ENCODE results near the gene TSPAN9.

The TSPAN9 gene

GRCh38 chr12:3304436-3305165 is 227.4 kb downstream of the TSPAN9 start:
- FAIRE-seq (no peak), DNase-seq (ENCODE audit: insufficient read length, low spot score) (no peak)

- no peak for DNase-seq (ENCODE audit: insufficient read length, low spot score)
- FAIRE-seq, result no peak
Measured at GRCh38 chr12:3305464-3305863, 228.3 kb downstream of the TSPAN9 start.

- FAIRE-seq (no peak), DNase-seq (ENCODE audit: insufficient read length, low spot score) (no peak)
Measured at GRCh38 chr12:3305904-3306619, 228.9 kb downstream of the TSPAN9 start.

GRCh38 chr12:3307389-3307788 is 230.2 kb downstream of the TSPAN9 start:
- no peak for FAIRE-seq
- no peak for DNase-seq (ENCODE audit: insufficient read length, low spot score)

GRCh38 chr12:3308063-3308462 is 230.9 kb downstream of the TSPAN9 start:
- FAIRE-seq (no peak), DNase-seq (ENCODE audit: insufficient read length, low spot score) (no peak)

- FAIRE-seq (no peak), DNase-seq (ENCODE audit: insufficient read length, low spot score) (no peak)
Measured at GRCh38 chr12:3308609-3309008, 231.4 kb downstream of the TSPAN9 start.

GRCh38 chr12:3309805-3310204 is 232.6 kb downstream of the TSPAN9 start:
- no peak for FAIRE-seq
- DNase-seq (ENCODE audit: insufficient read length, low spot score), result no peak

- no peak for FAIRE-seq
Measured at GRCh38 chr12:3310271-3311026, 233.3 kb downstream of the TSPAN9 start.

GRCh38 chr12:3311027-3311402 is 233.8 kb downstream of the TSPAN9 start:
- DNase-seq (ENCODE audit: insufficient read length, low spot score) (no peak), FAIRE-seq (no peak)

More at GRCh38 chr12:3310271-3311026, 233.3 kb downstream of the TSPAN9 start:
- no peak for DNase-seq (ENCODE audit: insufficient read length, low spot score)

GRCh38 chr12:3311491-3312103 is 234.4 kb downstream of the TSPAN9 start:
- DNase-seq (ENCODE audit: insufficient read length, low spot score) (no peak), FAIRE-seq (no peak)

- FAIRE-seq (no peak), DNase-seq (ENCODE audit: insufficient read length, low spot score) (no peak)
Measured at GRCh38 chr12:3313066-3313465, 235.9 kb downstream of the TSPAN9 start.

GRCh38 chr12:3313675-3314663 is 236.8 kb downstream of the TSPAN9 start:
- FAIRE-seq (no peak), DNase-seq (ENCODE audit: insufficient read length, low spot score) (peak; percentile 45)

- FAIRE-seq (no peak), DNase-seq (ENCODE audit: insufficient read length, low spot score) (no peak)
Measured at GRCh38 chr12:3315201-3315661, 238.1 kb downstream of the TSPAN9 start.

- FAIRE-seq, result no peak
- no peak for DNase-seq (ENCODE audit: insufficient read length, low spot score)
Measured at GRCh38 chr12:3316776-3317480, 239.7 kb downstream of the TSPAN9 start.

- DNase-seq (ENCODE audit: insufficient read length, low spot score) (no peak), FAIRE-seq (no peak)
Measured at GRCh38 chr12:3317481-3317815, 240.3 kb downstream of the TSPAN9 start.

GRCh38 chr12:3317841-3318501 is 240.8 kb downstream of the TSPAN9 start:
- no peak for FAIRE-seq

GRCh38 chr12:3319723-3320492 is 242.7 kb downstream of the TSPAN9 start:
- DNase-seq (ENCODE audit: insufficient read length, low spot score) (no peak), FAIRE-seq (no peak)

More at GRCh38 chr12:3317841-3318501, 240.8 kb downstream of the TSPAN9 start:
- no peak for DNase-seq (ENCODE audit: insufficient read length, low spot score)

All from GM19239 (cell line).